CD4-positive, alpha-beta T cell treated with Interleukin-21 for 1 hour (primary cell): Measurements from ENCODE around the gene SPG21.

Experiments
- DNase-seq: peaks from one replicate; pipeline ENCODE4 v3.0.0-alpha.2; 2020

The SPG21 gene

GRCh38 chr15:64934023-64934422 is 55.7 kb downstream of the SPG21 start:
- no peak for DNase-seq

DNA sequence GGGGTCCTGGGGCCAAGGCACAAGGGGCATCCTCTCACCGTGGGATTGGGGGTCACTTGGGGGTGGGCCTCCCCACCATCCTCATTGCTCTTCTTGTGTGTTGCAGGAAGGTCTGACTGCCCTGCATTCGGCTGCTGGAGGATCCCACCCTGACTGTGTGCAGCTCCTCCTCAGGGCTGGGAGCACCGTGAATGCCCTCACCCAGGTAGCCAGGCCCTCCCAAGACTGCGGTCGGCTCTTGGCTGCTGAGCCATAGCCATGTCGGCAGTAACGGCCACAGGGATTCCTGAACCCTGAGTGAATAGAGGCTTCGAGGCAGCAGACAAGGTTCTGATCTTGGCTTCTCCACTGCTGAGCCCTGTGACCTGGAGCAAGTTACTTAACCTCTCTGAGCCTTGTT is 58.3 kb downstream of the SPG21 start:
- no peak for DNase-seq

GRCh38 chr15:64930778-64931371 is 58.8 kb downstream of the SPG21 start:
- no peak for DNase-seq

DNA sequence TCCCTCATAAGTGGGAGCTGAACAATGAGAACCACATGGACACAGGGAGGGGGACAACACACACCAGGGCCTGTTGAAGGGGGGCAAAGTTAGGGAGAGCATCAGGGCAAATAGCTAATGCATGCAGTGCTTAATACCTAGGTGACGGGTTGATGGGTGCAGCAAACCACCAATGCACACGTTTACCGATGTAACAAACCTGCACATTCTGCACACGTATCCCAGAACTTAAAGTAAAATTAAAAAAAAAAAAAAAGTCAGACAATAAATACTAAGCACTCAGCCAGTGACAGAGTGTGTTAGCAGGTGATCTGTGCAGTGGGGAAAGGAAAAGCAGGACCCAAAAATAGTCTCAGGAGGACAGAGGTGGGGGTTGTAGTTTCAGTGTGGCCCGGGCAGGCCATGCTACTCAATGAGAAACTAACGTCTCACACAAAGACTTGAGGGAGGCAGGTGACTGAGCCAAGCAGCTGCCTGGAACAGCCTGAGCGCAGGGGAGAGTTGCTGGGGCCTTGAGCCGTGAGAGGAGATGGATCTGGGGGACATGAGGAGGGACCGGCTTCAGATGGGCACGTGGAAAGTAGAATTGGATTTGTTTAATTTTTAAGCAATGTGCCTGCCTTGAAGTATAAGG is 59.6 kb downstream of the SPG21 start:
- no peak for DNase-seq

DNA sequence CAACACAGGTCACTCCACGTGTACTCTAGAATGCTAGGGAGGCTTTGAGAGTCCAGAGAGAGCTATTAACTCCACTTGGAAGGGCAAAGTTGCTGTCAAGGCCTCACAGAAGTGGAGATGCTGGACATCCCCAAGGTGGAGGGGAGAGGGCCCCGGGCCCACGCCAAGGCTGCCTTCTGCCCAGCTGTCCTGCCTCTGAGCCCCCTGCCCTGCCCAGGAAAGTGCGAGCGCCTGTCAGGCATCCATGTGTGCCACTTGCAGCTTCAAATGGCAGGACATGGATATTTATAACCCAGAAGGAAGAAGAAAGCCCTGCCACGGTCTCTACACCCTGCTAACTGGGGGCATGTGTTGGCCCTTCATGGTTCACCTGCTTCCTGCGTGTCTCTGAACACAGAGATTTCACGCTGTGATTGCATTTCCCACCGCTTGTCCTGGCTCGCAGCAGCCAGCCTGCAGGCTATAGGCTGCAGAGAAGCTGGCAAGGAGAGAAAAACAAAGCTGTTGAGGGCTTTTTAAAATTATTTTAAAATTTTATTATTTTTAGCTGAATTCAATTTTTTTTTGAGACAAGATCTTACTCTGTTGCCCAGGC is 61.0 kb downstream of the SPG21 start:
- no peak for DNase-seq

DNA sequence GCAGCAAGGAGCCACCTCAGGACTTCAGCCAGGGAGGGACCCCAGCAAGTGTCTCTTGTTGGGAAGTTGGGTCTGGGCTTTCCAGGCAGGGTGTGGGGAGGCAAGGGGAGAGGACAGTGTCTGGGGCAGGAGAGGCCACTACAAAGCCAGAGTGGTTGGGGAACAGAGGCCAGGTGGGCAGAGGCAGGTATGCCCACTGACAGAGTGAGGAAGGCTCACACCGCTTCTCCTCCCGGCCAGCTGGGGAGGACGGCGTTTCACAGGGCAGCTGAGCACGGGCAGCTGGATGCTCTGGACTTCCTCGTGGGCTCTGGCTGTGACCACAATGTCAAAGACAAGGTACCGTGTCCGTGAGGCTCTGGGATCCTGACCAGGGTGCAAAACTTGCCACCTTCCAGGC is 63.1 kb downstream of the SPG21 start:
- no peak for DNase-seq

DNA sequence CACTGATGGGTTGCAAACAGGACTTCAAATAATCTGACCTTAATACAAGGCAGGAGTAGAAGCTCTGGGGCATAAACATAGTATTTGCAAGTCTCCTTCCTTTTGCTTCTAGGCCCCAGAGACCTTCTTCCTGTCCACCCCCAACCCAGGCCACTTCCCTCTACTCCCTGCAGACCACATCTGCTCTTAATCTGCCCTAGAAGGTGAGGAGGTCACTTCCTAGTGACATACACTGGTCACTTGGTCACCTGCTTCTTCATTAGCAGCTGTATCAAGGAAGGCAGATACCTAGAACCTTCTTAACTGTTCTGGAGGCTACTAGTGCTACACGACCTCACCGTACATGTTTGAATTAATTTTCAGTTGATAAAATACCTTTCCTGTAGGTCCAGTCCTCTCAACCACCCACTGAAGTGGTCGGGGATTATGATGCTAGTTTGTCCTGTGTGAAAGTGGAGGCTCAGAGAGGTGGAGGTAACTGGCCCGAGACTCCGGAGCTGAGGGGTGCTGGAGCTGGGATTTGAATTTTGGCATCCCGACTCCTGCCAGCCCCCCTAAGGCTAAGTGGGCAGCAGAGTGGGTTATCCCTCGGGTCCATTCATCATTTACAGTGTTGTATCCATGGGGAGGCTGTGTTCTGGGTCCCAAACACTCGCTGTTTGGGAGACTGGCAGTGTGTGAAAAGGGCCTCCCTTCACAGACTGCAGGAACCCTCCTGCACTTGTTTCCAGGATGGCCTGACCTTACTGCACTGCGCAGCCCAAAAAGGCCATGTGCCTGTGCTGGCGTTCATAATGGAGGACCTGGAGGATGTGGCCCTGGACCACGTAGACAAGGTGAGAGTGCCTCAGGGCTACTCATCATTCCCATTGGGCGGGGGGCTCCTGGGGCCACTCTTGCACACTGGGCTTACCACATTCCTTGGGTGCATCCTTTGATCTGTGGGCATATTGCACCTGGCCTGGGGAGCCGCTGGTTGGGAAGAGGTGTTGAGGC is 64.1 kb downstream of the SPG21 start:
- DNase-seq, result no peak

DNA sequence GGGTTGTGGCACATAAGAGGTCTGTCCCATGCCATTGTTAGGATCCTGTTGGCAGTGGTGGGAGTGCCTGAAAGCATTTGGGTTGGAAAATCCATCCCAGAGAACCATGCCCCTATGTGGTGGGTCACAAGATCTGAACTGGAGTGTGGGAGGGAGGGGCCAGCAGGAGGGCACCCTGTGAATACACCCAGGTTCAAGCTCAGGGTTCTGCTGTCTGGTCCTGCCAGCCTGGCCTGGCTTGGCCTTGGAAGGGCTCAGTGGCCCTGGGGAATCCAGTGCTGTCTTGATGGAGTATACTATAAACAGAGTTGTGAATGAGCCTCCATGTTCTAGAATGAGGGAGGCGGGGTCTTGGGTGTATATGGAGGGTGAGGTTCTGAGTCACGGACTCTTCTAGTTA is 66.2 kb downstream of the SPG21 start:
- no peak for DNase-seq

DNA sequence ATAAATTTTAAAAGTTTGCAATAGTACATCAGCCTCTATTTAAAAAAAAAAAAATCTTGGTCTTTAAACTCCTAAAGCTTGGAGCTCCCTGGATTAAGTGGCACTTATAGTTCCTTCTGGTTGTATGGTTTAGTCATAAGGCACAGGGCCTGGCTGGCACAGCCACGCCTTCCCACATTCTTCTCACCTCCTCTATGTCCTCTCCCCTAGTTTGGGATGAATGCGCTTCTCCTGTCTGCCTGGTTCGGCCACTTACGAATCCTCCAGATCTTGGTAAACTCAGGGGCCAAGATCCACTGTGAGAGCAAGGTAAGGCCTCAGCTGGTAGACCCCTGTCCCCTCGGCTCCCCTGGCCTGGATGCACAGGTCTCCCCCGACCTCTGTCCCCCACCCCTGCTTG is 68.0 kb downstream of the SPG21 start:
- DNase-seq, result no peak

GRCh38 chr15:64919721-64920120 is 70.0 kb downstream of the SPG21 start:
- no peak for DNase-seq

- no peak for DNase-seq
These were observed 72.5 kb downstream of the SPG21 start for GRCh38 chr15:64917211-64917610.

- DNase-seq, result no peak
These were observed 73.3 kb downstream of the SPG21 start for GRCh38 chr15:64916365-64916764.

DNA sequence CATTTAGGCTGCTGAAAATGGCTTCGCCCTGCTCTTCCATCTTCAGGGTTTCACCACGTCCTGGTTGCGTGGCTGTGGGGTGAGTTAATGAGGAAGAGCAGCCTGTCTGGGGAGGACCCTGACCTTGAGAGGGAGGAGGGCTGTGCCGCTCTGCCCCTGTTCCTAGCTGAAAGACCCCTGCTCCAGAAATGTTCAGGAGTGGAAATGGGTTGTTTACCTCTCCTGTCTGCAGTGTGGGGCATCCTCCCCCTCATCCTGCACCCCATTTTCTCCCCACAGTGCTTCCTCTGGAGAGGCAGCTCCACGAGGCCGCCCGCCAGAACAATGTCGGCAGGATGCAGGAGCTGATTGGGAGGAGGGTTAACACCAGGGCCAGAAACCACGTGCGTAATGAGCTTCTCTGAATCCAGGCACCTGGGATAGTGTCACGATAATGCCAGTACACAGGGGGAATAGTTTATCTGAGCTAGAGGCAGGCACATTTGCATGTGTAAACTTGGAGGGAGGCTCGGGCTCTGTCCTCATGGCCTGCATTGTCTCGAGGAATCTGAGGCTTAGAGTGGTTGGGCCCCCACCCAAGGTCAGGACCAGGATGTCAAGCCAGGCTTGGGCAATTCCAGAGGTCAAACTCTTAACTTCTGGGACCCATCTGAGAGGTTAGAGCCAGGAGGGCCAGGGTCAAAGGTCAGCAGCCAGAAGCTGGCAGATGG is 74.0 kb downstream of the SPG21 start:
- DNase-seq, result no peak
